CD4-positive, alpha-beta T cell treated with Interleukin-4 for 4 hours (primary cell): ENCODE results near the gene HAND2.

Experiments
- DNase-seq: peaks from one replicate; pipeline ENCODE4 v3.0.0-alpha.2; 2020

The HAND2 gene

DNA sequence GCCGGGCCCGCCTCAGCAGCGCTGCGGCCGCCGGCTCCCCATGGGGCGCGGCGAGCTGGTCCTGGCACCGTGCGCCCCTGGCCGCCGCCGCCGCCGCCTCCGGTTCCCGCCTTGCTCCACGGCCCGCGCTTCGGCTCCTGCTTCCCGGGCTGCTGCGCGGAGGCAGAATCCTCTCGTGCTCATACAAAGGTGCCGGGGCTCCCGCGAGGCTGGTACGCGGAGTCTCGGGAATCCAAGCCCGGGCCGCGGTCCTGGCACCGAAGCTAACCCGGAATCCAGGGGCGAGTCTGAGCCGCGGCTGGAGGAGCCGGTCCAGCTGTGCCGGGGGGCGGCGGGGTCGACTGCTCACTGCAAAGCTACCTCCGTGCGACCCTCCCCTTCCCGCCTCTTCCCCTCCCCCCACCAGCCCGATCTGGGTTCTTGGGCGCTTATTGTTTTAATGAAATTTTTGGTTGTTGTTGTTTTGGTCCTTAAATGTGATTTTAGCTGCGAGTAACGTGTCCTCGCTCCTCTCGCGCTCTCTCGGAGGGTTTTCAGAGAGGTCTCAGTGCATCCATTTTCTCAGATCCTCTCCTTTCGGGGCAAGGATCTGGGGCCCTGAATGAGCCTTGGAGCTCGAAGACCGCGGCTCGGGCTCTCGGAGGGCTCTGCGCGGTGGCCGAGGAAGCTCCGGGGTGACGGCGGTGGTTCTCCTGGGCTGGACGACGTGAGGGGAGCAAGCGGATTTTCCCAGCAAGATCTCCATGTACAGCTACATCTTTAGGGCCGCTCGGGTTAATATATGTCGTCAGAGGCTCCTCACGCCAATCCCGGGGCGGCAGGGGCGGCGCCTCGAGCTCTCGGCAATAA lies at the start of gene HAND2:
Gene HAND2 (minus strand): TSS at position 753 of the 849 bp plus-strand sequence. CDS start 940 bp downstream, outside the sequence.
- no peak for DNase-seq

DNA sequence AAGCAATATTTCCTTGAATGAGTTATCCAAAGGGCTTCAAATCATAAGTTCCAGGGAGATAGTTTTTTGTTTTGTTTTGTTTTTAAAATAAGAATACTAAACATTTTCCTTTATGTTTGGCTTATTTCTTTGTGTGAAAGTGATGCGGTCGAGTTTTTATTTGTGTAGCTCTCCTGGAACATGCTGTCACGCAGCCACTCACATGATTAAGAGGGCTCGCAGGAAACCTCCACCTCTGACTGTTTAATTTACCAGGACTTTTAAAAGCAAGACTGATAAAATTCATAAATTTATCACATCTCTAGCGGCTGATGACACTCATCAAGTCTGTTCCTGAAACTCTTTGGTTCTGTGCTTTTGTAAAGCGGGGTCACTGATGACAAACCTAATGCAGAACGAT lies 48.9 kb upstream of the HAND2 start:
- DNase-seq = no peak

DNA sequence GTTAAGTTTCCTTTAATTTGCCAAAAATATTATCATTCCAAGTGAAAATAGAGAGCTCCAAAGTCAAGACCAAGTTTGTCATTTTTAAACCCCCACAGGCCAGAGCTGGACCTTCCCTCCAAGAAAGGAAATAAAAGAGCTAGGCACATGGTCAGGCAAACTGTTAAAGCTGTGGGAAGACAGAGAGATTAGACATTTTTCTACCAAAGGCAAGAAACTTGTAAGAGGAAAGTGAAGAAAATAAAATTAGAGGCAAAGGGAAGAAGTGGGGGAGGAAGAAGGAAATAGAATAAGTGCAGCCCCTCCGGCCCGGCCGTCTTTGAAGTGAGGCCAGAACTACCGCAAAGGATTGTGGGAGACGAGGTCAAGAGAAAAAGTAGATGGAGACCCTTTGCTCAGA lies 47.9 kb upstream of the HAND2 start:
- no peak for DNase-seq

DNA sequence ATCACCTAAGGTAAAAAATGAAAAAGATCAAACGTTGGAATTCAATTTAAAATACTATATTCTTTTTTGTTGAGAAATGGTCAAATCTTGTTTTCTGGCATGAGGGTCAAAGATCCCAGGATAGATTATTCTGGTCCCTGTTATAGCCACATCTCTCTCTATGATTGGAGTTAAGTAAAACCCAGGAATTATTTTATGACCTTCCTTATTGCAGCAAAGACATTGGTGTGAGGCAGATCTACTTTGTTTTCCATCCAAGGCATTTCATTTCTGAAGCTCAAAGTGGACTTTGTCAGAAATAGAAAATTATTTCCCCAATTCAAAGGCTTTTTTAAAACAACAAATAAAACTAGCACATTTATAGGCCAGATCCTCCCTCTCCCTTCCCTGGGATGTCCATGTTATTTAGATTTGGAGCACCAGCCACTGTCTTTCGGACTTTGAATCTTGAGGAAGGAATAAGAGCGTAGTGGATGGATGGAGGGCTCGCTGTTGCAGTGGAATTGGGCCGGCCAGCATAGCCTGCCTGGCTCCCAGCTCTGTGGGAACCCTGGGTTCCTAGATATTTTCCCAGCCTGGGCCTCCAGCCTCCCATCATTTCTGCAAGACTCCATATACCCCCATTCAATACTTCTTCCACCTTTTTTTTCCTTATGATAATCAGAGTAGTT lies 45.6 kb upstream of the HAND2 start:
- no peak for DNase-seq

DNA sequence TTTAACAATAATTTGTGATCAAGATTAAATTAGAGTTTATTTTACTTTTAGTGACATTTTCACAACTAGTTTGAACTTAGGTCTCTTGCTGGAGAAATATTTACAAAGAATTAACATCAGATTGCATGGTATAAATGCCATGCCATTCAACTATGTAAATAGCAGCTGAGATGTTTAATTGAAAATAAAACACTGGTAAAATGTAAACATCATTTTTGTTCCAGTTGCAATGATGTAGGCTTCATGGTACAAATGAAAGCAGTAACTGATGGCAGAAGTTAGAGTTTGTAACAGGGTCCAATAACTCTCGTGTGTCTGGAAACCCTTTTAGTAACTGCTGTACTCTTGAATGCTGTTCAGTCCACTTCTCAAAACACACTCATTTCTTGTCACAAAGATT lies 43.7 kb upstream of the HAND2 start:
- no peak for DNase-seq

DNA sequence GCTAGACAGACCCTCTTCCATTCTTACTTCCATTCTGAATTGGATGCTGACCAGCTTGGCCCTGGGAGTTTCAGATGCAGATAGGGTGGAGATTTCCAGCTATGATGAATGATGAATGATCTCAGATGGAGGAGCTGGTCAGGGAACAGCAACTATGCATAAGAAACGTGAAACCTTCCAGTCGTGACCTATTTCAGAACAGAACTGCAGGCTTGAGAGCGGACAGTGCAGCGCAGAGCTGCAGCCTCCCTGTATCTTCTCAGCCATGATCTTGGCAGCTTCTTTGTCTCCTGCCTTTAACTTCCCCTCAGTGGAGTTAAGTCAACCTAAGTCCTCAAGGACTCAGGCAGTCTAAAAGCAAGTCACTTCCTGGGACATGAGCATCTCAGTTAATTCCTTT lies 43.3 kb upstream of the HAND2 start:
- DNase-seq = no peak

DNA sequence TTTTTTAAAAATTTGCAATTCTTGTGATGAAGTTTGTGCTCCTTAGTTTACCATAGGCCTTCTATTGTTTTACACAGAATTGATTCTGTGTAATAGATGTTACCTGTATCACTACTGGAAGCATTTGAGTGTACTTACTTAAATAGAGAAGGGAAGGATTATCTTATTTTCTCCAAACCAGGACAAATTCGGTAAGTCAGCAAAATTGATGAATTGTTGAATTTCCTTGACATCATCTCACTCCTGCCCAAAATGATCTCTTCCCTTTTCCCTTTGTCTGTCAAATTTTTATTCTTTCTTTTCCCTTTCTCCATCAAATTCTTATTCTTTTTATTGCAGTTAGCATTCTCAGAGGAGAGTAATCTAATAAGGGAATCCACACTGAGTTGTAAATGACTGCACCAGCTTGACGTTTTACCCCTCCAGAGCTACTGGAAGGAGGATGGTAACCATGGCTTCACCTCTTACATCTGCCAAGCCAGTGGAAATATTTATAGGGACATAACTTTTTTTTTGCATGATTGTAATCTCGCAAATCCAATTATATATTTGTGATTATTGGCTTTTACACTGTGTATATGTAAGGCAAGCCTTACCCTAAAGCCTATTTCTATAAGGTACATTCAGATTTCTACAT lies 42.6 kb upstream of the HAND2 start:
- DNase-seq = no peak

DNA sequence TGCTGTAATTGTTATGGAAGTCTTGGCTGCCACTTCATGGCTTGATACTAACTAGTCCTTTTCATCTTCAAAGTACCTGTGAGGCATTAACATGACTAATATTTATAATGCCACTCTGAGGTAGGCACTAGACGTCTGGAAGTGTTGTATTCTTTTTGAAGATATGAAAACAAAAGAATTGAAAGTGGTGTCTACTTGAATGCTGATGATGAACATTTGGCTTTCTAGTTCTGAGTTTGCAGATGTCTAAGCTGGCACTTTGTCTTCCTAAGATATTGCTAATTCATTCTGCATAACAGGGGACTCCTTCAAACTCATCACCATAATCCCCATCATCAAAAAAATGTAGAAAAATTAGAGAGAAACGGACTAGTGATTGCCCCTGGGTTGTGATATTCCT lies 41.6 kb upstream of the HAND2 start:
- no peak for DNase-seq

DNA sequence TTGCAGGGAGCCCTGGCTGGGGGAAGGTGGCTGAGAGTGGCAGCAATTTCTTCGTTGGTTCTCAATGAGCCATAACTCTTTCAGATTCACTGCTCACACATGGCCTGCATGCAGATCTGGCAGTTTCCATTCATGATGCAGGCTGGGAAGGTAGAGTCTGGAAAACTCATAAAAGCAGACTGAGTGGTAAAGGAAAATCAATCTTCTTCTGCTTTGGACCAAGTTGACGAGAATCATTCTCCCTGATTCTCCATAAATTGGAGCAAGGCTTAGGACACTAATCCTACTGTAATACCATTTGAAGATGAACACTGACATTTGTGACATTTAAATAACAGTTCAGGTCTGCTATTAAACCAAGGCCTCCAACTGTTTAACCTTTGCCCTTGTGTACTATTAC lies 35.3 kb upstream of the HAND2 start:
- DNase-seq = no peak

DNA sequence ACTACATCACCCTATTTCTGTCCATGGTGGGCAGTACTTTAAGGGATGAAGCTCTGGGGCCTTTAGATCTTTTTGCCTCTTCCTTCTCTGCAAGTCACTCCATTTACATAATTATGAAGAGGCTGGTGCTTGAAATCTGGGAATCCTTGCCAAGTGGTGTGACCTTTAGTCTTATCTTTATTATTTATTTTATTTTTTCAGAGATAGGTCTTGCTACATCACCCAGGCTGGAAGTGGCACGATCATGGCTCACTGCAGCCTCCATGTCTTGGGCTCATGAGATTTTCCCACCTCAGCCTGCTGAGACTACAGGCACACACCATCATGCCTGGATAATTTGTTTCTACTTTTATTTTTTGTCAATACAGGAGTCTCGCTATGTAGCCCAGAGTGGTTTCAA lies 34.4 kb upstream of the HAND2 start:
- no peak for DNase-seq

DNA sequence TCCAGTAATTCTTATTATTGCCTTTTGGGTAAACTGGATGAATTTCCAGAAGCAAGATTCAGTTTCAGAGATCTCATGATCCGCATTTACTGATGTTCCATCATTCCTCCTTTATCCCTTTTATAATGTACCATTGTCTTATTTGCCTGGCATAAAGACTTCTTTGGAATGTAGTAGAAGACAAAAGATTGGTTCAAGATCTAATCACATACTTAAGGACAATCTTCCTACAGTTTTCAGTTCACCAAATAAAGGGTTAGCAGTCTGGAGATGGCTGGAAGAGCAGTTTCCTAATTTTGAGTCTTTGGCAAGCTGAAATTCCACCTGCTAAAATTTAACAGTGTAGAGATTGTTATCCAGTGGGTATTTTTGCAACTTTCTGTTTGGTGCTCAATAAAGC lies 30.9 kb upstream of the HAND2 start:
- DNase-seq = no peak

DNA sequence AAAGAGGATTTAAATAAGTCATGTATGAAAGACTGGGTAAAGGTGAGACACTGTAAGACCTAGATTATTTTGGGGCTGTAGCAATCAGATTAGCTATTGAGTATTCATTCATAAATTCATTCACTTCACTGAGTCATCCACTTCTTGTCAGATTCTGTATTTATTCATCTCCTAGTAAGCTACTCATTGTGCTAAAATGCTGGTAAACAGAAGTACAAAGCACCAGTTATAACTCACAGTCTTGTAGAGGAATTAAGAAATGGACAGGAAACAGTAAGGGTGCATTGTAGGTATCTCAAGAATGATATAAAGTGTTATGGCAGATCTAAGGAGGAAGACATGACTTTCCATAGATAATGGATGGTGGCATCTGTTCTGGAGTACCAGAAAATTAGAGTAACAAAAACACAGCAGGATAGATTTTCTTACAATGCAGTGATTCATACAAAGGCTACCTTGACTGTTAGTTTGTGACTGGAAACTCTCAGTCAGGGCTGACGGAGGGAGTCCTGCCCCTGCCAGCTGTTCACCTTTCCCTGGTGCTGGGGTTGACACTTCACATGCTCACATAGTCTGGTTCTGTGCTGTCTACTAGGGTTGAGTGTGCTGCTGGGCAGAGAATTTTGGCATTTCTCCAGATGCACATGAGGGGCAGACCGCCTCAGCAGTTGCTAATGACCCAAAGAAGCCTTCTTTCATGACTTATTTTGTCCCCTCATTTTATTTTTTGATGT lies 26.5 kb upstream of the HAND2 start:
- DNase-seq = no peak

DNA sequence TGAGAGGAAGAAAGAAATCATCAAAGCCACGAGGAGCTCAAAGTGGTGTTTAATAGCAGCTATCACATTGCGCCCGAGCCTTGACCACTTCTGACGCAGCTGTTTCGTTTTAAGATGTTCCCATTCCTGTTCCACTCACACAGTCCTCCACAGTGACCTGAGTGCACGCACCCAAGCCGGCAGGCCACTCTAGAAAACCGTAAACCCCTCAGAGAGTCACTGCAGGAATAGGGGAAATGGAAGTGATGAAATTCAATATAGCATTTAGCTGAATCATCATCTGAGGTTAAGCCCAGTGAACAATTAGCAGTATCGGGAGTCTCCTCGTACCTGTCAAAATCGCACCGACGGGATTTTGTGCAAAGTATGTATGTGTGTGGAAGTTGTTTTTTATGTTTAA lies 17.9 kb upstream of the HAND2 start:
- no peak for DNase-seq

DNA sequence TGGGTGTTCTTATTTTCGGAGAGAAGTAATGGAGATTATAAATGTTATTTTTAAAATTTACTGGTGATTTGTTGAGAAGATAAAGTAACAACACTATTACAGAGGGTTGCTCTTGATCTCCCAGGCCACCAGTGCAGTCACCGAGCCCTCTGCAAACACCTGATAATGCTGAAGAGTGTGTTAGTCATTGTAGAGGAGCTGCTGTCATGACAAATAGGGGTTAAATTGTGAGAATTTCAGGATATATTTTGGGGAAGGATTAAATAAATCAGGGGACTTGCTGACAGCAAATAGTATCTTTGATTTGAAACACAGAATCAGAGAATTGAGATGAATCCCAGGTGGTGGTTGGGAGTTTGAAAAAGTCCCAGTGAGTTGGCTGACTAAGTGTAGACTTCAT lies 16.7 kb upstream of the HAND2 start:
- no peak for DNase-seq

DNA sequence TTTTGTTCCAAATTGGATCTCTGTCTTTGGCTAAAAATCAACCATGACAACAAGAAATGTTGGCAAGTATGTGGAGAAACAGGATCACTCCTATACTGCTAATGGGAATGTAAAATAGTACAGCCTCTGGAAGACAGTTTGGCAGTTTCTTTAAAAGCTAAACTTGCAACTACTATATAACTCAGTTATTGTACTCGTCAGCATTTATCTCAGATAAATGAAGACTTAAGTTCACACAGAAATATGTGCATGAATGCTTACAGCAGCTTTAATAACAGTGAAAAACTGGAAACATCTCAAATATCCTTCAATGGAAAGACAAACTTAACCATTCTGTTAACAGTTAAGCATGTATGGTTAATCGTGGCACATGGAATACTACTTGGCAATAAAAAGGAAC lies 15.4 kb upstream of the HAND2 start:
- DNase-seq = no peak

DNA sequence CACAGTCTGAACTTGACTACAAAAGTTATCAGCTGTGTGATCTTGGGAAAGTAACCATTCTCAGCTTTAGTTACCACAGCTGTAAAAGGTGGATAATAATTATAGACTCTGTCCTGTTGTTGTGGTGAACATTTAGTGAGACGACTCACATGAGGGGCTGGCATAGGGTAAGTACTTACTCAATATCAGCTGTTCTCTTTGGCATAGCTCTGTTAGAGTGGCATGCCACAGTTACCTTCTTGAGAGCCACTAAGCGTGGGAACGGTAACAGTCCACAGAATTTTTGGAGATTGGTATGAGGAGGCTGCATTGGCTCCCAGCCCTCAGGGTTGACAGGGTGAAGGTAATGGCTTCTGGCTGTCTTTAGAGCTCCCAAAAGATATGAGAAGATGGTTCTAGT lies 13.2 kb upstream of the HAND2 start:
- DNase-seq = no peak

DNA sequence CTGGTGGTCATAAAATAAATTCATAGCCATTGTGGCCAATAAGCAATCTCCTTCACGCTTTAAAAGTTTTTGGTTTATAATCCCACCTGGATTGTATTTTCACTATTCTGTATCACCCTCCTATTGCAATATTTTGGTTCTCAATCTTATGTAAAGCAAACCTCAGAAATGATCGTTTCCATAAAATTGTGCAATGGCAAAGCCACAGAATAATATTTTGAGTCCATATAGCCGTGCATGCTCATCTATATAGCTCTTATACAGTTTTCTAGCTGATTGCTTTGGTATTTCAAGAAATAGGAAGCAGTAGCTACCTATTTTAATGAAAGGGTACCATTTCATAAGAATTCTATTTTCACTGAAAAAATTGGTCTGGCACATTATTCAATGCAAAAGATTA lies 10.0 kb upstream of the HAND2 start:
- DNase-seq = no peak

DNA sequence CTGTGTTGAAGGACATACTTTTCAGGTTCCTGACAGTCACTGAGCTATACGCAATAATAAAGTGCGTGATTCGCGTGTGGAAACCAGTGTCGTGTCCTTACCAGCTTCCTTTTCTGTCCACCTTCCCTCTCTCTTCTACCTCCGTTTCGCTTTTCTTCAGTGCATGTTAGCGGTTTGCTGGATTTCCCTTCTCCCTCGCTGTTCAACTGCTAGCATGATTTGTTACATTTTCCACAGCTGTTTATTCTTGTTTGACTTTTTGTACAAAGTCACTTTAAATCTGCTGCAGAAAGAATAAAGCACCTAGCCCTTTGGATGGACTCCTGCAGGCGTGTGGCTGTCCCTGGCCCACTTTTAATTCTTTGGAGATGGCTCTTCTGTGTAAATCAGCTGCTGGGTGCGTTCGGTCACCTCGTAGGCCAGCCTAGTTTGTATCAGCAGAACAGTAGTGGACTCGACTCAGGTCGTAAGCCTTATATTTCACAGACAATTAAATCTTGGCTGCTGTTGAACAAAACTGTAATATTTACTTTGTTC lies 8.9 kb upstream of the HAND2 start:
- DNase-seq = no peak

DNA sequence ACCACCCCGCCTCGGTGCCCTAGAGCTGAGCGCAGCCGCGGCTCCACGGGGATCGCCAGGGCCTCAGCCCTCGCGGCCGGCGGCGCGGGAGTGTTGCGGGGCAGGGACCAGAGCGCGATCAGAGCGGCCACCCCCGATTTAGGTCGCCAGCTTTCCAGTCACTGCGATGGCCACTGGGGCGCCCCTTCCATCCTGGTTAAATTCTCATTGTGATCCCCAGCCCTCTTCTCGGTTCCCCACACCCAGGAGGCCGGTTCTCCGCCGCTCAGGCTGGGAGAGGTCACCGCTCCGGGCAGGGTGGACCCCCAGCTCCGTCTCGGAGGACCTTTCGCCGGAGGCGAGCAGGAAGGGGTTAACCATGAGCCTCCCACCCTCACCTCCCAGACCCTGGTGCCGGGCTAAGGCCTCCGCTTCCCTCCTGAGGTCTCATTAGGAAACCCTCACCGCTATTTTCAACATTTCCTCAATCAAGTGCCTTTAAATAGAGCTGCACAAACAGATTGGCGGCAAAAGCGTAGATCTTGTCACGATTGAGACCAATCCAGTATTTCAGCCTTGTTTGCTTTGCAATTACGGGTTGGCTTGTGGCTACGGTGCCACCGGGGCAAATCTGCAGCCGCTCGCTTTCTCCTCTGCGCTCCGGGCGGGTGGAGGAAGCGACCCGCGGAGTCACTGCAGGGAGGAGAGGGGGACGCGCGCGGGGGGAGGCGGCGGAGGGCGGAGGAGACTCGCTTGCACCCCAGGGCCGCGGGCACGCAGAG lies 8.3 kb upstream of the HAND2 start:
- DNase-seq = no peak

DNA sequence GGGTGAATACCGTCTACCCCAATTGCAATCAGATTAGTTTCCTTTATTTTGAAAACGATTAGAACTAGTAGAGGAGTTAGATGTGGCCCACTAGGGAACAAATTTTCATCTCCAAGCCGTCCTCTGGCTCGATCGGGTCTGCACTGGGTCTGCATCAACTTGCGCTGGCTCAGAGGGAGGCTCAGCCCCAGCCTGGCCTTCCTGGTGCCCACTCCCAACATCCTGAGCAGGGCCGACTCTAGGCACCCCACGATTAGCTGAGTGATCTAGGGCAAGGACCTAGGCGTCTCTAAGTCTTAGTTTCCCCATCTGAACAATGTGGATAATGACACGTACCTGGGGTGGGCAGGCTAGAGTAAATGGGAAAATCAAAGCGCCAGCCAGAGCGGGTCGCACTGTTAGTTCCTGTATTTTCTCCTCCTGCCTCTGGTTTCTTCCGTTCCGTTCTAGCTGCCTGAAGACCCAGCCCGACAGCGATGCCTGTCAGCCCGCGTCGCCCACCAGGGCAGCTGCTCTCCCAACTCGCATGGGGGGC lies 7.7 kb upstream of the HAND2 start:
- DNase-seq = no peak

DNA sequence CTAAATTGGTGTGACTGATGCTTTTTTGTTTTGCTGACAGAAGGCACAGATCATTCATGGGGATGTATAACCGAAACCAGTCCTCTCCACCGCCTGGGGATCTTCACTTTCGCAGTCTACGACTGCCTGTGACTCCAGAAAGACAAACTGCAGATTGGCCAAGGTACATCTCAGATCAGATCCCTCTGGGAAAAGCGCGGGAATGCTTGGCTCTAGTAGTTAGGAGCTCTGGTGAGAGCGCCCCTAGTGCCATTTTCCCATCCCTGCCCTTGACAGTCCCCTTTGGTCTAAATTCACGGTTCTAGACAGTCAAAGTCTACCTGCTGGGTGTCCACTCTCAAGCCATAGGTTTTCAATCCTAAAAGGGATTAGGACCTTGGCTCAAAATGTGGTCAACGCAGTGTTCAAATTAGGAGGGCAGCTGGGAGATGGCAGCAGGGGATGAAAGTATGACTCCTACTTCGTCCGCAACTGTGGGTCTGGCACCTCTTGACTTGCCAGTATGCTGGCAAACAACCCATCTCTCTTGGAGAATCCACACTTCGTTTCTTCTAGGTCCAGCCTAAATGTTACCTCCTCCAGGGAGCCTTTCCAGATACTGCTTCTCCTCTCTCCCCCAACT lies 6.9 kb upstream of the HAND2 start:
- no peak for DNase-seq

DNA sequence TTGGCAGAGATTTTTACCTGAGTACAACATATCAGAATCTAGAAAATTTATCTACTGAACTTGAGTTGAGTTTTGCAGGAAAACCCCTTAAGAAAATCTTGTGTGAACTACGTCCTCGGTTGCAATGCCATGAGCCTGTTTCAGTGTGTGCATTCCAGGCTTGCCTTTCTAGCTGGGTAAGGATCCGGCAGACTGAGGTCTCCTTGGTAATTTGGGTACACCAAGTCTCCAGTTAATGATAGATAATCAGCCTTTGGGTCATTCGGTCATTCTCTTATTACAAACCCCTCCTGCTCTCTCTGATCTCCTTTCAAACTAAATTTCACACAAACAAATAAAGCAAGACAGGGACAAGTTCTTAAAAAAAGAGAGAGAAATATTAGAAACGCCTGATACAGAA lies 5.9 kb upstream of the HAND2 start:
- DNase-seq = no peak
